ENCODE results near the gene GMPPA.

DNA sequence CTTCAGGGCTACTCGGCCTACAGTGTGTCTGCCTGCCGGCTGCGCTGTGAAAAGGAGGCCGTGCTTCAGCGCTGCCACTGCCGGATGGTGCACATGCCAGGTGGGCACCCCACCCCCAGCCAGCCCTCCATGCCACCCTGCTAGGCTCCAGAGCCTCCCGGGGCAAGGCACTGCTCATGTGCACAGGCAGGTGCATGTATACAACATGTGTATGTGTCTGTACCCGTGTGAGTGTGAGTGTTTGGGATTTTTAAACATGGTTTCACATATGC is 33.6 kb downstream of the GMPPA start:
- TF ChIP-seq ZNF274 (IDR thresholded peaks at IDR 0.05; ENCODE audit: low read depth, low read length) (no peak), YY1 (IDR thresholded peaks at IDR 0.05; ENCODE audit: insufficient read depth, insufficient read length) (no peak), SUZ12 (IDR thresholded peaks at IDR 0.05; ENCODE audit: extremely low read depth, insufficient read depth, insufficient read length) (no peak)
